GM19328 (cell line): ENCODE results near the gene ADAMTS16.

Experiments used
- ATAC-seq: cut with Tn5 transposase; IDR thresholded peaks from one replicate; pipeline ENCODE4 v1.9.1; 2021; ENCODE audit warnings: mild to moderate bottlenecking, moderate library complexity; ENCODE audit not compliant: unreplicated experiment

ADAMTS16 gene

DNA sequence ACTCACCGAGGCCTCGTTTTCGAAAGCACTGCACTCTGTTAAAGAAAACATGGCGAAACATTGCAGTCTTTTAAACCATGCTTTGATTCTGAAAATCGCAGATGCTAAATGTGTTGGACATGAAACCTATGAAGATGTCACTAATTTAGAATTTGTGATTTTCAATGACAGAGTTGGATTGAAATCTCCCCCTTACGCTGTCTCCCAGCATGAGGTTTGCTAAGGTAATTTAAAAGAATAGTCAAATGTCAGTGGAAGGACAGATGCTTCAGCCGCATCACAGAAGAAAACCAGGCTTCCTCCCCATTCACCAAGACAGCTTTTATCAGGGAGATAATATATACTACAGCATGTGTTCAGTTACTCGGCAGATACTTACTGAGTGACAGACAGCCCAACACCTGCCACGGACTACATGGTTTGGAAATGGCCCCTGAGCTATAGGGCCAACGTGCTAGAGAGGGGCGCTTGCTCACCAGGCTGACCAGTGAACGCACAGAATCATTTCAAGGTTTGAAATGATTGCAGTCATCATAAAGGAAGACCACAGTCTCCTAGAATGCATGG, 136.9 kb downstream of the ADAMTS16 start:
- no peak for ATAC-seq

DNA sequence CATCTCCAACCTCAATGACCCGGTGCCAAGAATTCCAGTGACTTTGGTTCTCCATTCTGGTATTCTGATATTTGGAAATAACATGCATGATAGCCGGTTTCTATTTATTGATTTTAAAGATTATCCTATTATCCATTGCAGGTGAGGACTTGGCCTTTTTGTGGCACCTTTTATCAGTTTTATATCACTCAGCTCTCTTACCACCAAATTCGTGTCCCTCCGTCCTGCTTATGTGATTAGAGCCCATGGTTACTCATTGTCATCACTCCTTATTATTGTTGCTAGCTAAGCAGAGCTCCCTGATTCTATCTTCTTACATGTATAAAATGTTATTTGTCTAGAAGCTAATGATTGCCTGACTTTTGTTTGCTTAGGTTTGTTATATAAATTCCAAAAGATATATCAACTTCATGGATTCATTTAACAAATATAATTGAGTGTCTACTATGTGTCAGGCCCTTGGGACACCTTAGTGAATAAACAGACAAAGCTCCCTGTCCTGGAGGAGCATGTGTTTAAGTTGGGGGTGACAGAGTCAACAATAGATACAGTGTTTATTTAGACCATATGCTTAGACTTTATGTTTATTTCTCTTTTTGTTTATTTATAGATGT, 138.2 kb downstream of the ADAMTS16 start:
- no peak for ATAC-seq

DNA sequence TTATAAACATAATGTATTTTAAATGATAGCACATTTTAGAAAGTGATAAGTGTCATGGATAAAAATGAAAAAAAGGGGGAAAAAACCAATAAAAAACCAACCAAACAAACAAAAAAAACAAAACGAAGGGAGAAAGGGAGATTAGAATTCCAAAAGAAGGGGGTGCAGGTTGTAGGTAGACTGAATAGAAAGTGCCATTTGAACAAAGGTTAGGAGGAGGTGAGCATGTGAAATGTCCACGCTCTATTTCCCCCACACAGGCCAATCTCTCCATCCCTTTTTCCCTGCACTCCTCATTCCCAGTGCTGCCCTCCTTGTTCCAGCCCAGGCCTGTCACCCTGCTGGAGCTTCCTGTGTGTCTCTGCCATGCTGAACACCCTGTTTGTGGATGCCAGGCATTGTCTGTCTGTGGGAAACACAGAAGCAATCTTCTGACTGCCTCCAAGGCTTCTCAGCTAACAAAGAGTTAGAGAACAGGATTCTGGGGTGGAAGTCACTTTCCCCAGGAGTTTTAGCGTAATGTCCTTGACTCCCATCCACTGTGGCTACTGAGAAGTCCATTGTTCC, 138.8 kb downstream of the ADAMTS16 start:
- ATAC-seq = no peak

DNA sequence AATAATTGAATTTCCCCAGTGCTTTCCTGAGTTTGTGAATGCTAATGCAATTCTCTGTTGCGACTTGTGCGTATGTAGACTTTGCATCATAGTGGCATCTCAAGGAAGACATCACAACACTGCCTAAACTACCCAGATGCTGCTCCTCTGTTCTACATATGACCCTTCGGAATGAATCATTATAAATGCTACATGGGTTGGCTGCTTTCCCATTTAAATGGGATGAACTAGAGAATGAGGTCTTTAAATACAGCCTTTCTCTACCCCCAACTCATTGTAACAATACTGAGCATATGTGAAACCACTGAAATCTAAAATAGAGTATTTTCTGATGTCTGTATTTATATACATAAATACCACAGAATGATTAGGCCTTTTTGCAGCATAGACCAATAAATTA, 145.8 kb downstream of the ADAMTS16 start:
- ATAC-seq = no peak

DNA sequence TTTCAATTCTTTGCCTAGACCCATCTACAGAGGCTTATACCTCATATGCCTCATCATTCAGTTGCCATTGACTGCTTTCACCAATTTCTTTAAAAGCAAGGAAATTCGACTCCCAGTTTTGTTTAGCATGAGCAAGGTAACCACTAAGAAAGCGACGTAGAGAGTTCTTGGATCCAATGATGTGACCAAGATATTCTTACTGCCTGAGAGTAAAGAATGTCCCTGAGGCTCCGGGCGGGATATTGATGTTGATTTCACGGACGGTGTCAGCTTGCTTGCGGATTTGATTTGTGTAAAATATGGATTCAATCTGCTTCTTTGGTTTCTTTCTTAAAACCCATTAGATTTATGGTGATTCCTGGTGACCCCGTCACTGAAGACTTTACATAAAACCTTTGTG, 147.3 kb downstream of the ADAMTS16 start:
- ATAC-seq = no peak

DNA sequence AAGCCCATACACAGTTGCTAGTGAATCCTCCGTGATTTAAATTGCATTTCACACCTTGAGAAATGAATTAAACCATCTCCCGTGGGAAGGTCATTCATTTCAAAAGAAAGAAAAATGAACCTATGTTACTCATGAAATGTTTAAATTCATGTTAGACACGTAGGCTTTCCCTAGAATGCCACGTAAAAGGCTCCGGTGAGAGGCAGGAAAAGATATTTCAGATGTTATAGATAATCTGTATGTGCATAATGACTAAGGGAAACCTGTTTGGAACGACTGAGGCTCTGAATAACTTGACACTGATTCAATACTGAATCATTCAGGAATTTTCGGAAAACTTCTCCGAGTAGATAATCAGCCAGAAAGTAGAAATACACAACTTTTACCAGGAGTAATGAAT, 148.1 kb downstream of the ADAMTS16 start:
- no peak for ATAC-seq

DNA sequence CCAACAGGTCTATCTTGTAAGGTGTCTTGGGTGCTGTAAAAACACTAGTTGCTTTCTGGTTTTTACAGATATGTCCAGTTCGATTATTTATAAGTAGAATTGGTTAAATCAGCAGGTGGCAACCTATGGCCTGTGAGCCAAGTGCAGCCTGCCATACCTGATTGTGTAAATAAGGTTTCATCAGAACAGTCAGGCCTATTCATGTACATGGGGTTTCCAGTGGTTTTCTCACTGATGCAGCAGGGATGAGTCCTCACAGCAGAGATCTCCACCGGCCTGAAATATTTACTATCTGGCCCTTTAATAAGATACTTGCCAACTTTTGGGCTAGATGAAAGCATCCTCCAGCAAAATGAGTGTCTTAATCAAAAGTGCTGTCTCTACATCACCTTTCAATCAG, 149.4 kb downstream of the ADAMTS16 start:
- no peak for ATAC-seq

DNA sequence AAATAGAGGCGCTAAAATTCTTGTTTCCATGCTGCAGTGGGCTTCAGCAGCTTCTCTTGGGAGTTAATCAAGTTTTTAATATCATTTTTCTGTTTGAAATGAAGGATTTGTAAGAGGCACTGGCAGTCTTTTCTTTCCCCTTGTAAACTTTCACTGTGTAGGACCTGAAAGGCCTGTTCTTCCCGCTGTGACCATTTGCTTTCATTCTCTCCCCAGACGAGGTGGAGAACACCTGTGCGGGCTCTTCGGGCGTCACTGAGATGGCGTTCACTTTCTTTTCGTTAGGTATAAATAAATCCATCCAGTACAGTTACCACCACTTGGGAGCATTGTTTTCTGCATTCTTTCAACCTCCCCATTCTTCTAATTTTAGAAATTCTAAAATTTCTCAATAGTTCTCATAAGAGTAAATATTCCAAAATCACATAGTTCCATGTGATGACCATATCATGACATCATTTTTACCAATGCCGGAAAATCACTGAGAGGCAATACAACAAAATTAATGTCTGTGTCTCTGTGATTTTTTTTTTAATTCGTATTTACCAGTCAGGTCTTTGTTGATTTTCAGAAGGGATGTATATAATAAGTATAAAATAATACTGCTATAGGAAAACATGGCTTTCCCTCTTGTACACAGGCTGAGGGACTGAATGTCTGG, 150.7 kb downstream of the ADAMTS16 start:
- no peak for ATAC-seq

DNA sequence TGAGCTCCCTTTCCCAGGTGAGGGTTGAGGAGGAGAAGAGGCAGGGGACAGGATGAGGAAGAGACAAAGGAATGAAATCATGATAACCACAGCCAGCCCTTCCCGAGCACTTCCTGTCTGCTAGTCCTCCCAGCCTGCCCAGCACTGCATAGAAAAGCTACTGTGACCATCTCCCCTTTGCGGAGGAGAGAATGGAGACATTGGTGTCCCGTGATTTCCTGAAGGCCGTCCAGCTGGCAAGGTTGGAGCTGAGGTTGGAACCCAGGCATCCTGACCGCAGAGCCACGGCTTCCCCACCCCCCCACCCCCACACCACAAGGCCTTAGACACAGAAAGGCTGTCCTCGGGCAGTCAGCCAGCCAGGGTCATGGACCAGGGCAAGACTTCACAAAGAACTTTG, 151.2 kb downstream of the ADAMTS16 start:
- ATAC-seq = no peak

DNA sequence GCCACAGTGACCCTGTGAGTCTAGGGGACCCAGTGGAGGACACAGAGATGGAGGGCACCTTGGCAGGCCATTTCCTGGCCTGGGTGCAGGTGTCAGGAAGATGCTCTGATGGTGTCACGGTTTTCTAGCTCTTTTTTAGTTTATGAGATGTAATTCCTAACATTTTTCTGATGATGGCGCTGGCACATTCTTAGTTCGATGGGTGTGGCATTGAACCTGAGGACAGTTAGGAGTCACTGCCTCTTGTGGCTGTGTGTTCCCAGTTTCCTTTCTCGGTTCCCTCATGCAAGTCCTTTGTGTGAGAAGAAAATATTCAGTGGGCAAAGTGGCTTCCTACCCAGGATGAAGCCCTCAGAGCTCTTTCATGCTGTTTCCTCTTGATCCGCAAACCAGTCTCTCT, 152.9 kb downstream of the ADAMTS16 start:
- no peak for ATAC-seq

DNA sequence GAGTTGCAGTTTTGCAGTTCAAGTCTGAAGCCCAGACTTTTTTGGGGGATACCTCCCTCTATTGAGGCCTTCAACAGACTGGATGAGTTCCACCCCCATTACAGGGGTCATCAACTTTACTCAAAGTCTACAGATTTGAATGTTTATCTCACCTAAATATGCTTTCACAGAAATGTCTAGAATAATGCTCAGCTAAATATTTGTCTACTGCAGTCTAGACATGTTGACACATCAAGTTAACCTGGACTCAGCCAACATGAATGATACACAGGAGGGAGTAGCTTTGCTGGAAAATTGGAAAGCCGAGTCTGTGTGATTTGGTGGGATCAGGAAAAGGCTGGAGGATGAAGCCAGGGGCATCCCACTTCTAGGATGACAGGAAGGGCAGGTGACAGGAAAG, 154.3 kb downstream of the ADAMTS16 start:
- no peak for ATAC-seq

DNA sequence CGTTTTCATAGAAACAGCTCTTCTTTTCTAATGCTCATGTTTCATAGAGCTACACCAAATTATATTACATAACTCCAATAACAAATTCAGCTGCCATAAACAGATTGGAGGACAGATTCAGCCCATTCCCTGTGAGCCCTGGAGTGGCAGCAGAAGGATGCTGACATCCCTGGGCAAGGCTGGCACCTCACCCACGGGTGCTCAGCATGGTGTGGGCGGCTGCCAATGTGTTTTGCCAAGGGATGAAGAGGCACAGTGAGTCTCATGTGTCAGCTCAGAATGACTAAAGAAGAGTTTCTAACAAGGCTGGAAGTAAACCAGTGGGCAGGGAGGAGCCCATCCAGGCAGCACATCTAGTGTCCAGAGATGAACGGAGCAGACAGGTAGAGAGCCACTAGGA, 155.2 kb downstream of the ADAMTS16 start:
- ATAC-seq = no peak

DNA sequence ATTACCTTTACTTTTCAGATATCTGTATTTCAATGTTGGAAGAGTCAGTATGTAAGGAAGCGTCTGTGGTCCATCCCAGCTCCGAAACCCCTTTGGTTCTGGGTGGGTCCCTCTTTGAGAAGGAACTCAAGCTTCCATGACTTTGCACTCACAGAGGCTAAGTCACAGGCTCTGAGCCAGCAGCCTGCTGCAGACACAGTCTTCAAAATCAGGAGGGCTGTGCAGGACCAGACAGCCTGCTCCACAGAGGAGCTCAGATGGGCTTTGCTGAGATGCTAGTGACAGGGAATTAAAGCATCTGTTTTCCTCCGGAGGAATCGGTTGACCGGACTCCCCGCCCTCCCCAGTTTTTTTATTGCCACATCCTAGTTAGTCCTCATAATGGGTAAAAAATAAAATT, 155.9 kb downstream of the ADAMTS16 start:
- ATAC-seq = no peak

DNA sequence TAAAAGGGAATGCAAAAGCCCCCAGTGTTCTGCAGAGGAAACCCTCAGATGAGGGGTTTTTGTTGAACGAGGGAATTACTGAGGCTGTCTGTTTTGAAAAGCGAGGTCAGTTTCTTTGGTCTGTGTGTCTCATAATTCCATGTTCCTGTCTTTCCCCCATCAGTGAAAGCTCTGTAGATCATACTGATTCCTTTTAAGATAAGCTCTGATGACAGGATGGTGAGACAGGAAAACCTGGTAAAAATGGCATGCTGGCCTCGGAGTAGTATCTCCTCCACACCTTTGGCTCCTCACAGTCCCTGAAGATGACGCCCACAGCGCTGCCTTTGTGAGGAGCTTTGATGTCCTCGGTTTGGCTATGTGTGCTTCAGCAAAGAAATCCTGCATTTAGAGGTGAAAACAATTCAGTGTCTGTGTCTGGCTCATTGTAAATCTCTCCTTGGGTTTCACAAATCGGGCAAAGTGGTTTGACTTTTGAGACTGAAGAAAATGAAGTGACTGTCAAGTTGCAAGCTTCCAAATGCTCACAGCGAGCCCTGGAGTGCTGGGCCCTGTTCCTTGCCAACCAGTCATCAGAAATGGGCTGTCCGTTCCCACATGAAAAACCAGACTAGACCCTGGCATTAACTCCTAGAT, 157.4 kb downstream of the ADAMTS16 start:
- no peak for ATAC-seq

DNA sequence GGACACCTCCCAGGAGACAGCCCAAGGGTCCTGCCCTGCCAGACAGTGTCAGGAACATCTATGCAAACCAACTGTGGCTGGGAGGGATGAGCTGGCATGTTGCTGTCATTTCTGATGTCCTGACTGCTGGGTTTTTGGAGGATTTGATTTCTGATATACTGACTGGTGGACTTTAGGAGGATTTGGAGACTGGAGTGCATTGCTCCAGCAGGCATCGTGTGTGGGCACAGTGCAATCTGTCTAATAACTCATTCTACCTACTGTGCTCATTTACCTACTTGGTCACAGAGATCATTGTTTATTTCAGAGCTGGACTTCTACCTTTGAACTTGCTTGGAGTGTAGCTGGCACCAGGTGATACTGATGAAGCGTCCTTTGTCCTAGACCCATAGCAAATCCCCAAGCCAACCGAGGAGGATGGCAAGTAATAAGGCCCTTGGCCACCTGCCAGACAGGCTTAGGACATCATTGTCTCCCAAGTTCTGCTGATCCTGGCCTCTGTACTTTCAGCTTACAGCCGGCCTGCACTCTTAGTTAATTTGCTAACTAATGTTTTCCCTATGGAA, 158.0 kb downstream of the ADAMTS16 start:
- ATAC-seq = no peak

DNA sequence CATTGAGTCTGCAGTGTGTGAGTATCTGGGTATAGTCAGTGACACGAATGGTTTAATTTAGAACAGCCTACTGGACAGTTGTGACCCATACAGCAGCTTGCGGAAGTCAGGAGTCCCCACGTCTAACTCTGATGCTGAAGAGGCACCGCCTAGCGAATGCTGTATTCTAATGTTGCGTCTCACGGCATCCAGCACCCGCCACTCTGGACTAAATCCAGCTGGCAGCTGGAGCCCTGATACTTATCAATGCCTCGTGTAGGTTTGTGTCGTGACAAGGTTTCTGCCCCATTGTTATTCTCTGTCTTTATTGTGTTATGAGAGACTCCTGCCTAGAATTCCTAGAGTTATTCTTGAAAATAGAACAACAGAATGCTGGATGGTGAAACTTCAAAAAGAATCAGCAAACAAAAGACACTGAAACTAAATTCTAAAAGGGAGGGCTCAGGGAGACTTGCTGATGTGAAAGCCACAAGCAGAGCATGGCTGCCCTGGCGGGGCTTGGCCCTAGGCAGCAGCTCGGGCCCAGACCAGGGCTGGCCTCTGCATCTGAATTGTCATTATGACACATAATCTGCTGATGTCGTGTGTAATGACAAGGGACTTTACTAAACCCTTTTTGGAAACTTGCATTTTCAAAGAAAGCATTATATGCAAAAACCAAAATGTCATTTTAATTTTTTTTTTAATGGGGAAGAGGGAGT, 158.9 kb downstream of the ADAMTS16 start:
- ATAC-seq = no peak

DNA sequence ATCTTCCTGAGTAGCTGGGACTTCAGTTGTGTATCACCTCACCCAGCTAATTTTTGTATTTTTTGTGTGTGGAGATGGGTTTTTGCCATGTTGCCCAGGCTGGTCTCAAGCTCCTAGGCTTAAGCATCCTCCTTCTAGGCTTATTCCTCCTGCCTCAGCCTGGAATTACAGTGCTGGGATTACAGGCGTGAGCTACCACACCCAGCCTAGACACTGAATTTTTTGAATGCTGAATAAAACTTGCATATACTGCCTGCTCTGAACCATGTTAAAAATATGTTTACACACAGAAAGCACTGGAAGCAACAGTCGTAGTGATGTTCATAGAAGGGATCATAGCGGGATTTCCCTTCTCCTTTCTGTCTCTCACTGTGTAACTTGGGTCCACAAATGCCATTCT, 161.0 kb downstream of the ADAMTS16 start:
- no peak for ATAC-seq

DNA sequence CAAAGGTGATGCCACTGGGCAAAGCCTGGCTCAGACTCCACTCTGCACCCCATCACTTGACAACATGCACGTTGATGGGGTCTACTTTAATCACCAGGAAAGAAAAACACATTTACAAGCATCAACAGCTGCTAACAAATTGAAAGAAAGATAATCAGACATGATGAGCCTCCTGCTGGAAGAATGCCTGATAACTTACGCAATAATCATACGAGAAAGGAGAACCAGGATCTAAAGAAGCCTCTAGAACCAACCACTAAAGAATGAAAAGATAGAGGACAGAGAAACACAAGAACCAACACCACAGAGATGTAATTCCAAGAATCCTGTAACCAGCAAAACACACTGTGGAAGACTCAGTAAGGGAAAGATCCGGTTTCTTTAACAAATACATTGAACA, 162.1 kb downstream of the ADAMTS16 start:
- no peak for ATAC-seq

DNA sequence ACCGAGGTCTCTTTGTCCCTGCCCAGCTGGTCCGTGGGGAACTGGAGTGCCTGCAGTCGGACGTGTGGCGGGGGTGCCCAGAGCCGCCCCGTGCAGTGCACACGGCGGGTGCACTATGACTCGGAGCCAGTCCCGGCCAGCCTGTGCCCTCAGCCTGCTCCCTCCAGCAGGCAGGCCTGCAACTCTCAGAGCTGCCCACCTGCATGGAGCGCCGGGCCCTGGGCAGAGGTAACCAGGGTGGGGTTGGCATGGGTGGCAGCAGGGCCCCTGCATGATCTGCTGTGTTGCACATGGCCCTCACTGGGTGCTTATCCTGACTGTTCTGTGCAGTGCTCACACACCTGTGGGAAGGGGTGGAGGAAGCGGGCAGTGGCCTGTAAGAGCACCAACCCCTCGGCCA, 163.1 kb downstream of the ADAMTS16 start:
- ATAC-seq = no peak

DNA sequence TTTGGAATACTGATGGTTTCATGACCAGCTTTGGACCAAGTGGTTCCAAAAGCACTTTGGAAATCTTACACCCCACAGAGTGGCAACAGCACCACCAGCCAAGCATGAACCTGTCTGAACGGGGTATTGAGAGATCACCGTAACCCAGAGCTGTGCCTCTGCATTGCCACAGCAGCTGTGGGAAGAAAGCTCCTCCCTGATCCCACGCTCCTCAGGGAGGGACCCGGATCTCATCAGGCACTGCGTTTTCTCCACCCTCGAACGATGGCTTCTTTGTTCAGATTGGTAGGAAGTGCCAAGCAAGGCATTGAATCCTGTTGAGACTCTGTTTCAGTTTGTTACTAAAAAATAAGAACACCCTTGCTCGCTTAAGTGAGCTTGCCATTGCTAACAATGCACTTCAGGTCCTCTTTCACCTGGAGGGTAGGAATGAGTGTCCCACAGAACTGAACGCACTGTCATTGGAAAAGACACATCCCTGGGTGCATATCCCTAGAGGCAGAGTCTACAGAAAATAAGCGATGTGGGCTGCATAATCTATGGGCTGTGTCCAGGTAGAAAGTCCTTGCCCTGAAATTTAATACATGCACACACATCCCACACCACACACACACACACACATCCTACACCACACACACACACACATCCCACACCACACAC, 164.4 kb downstream of the ADAMTS16 start:
- no peak for ATAC-seq
